GM20431 (cell line): ENCODE measurements around the gene MARVELD1.

Experiments used
- in situ Hi-C: fragments of 300-500 bp; cut with MseI, MboI; formaldehyde crosslinking; loops from one replicate; pipeline ENCODE4 v1.15.0; 2020; ENCODE audit warnings: low sequenced_read_pairs; ENCODE audit not compliant: unreplicated experiment

Gene MARVELD1

DNA sequence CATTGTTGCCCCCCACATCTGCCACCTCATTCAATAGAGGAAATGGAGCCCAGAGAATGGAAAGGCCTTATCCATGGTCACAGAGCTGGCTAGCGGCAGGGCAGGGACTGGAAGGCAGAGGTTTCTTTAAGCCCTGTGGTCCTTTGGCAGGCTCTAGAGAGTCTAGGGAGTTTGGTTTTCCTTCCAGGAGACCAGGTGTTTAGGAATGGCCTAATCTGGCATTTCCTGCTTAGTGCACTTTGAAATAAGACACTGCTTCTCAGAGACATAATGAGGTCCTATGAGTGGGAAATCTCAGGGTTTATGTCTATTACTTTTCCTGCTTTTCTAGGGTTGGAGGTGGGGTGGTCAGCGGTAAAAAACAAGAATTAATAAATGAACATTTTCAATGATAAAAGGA lies 6.1 kb downstream of the MARVELD1 start:
- in situ Hi-C loops = no loop called here

DNA sequence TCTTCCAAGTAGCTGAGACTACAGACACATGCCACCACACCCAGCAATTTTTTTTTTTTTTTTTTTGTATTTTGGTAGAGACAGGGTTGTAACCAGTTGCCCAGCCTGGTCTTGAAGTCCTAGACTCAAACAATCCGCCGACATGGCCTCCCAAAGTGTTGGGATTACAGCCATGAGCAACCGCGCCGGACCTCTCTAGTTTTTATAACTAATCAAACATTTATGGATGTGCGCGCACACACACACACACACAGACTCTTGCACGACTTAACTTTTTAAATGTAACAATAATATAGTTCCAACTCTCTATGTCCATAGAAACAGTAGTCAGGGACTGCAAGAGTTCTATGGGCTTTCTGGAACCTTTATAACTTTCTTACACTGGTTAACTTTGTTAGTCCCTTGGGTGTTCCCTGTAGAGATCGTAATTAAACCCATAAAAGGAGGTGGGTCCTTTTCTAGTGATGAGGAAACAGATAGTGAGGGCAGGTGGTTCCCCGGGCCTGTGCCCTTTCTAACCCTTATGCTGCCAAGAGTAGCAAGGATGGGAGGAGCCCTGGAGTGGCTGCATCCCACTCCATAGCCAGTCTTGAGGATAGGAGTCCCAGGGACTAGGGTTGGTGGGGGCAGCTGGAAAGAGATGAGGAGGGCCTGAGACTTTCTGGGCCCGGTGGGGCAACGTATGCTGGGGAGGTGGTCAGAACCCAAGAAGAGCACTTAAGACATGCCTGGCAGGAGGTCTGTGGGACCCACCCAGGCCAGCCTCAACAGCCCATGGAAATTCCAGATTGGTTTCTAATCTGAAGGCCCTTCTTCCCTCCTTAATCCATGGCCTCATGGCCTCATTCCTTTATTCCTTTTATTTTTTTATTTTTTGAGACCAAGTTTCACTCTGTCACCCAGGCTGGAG lies 8.6 kb downstream of the MARVELD1 start:
- in situ Hi-C loops = no loop called here

DNA sequence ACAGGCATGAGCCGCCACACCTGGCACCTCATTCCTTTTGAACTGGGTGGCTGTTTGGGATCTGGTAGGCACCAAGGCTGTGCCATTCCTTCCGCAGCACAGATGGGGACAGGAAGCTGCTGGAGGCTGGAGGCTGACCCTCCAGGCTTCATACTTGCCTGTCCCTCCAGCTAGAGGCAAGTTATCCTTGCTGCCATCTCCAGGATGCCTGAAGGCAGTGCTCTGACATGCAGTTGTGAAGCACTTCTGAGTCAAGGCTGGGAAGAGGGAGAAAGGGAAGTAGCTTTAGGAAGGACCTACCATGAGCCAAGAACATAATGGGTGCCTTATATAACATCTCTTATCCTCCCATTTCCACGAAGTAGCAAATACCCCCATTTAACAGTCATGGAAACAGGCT lies 9.5 kb downstream of the MARVELD1 start:
- in situ Hi-C loops = no loop called here

DNA sequence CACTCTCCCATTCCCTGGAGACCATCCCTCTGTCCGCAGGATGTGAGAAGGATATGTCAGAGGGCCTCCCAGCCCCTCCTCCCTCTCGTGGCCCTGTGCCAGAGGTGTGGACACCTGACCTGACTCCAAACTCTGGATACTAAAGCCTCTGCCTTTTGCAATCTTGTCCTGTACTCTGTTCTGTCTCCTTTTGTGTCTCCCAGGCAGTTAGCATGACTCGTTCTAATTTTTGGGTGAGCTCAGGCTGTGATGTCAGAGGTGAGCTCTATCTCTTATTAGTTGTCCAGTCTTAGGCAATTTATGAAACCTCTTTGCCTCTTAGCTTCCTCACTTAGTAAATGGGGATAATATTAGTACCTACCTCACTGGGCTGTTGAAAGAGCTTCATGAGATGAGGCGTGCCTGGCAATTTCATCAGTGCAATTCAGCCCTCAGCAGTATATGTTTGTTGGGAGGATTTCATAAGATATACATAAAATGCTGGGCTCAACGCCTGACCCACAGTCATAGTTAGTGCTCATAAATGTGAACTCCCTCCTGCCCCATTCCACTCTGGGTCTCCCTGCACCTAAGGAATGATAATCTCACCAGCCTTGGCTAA lies 10.9 kb downstream of the MARVELD1 start:
- in situ Hi-C loops = no loop called here

DNA sequence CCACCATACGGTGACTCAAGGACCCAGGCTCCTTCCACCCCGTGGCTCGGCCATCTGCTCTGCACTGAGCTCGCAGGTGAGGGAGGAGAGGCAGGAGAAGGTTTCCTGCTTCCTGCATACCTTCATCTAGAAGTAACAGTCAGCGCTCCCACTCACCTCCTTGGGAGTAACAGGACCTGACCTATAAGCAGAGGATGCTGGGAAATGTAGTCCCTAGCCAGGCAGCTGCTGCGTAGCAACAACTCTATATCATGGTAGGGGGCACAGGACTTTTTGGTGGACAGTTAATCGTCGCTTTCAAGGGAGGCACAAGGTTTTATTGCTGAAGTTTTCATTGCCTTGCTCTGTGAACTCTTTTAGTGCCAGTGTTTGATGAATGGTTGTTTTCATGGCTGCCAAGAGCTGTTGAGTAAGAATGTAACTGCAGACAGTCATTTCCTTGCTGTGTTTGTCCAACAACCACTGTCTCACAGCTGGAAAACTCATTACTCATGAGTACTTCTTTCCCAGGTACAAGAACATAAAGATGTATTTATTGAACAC lies 13.2 kb downstream of the MARVELD1 start:
- in situ Hi-C loops = no loop called here

DNA sequence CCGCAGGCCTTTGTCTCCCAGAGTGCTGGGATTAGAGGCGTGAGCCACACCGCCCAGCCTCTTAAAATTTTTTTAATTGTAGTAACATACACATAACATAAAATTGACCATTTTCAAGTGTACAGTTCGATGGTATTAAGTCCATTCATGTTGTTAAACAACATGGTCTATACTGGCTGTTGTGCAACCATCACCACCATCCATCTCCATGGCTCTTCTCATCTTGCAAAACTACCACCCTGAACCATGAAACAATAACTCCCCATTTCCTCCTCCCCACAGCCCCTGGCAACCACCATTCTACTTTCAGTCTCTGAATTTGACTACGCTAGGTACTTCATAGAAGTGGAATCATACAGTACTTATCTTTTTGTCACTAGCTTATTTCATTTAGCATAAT lies 15.5 kb downstream of the MARVELD1 start:
- in situ Hi-C loops = no loop called here

DNA sequence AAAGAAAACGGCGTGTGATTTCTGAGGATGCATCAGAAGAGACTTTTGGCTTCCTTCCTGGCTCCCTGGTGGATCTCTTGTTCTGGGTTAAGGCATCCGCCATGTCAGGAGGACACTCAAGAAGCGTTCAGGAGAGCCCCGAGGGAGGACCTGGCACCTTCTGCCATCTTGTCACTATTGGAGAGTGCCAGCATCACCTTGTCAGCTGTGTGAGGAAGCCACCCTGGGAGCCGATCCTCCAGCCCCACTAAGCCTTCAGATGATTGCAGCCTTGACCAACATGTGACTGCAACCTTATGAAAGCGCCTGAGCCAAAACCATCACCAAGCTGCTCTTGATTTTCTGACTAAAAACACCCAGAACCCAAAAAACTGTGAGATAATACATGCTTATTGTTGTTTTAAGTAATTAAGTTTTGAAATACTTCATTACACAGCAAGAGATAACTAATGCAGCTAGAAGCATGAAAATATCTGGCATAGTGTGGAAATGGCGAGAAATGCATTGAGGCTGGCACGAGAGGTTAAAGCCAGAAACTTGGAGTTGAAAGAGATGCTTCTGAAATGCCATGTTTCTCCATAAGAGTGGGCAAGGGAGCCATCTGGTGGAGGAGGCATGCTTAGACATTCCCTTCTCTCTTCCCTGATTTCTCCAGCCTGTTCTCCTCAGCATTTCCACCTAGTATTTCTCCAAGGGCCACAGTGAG lies 18.0 kb downstream of the MARVELD1 start:
- in situ Hi-C loops = no loop called here

DNA sequence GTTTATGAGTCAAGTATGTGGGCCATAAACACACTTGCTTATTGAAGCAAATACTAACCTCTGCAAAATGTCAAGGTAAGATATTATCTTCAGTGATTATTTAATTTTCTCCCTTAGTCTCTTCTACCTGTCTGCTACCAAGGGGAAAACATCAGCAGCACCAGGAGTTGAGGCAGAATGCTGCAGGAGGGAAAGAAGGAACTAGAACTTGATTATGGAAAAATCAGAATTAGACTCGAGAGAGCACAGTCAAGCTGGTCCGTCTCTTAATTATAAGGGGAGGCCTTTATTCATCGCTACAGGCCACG lies 18.5 kb downstream of the MARVELD1 start:
- in situ Hi-C loops = no loop called here

DNA sequence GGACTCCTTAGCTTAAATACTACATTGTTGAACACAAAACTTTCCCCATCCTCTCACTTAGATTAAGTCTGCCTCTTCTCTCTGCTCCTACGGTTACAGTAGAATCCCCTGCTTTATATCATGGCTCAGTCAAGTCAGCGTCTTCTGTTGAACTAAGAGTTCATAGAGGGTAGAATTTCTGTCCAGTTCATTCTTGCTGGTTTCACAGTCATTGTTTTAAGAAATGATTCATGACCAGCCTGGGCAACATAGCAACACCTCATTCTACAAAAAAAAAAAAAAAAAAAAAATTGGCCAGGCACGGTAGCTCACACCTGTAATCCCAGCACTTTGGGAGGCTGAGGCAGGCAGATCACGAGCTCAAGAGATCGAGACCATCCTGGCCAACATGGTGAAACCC lies 19.7 kb downstream of the MARVELD1 start:
- in situ Hi-C loops = no loop called here

DNA sequence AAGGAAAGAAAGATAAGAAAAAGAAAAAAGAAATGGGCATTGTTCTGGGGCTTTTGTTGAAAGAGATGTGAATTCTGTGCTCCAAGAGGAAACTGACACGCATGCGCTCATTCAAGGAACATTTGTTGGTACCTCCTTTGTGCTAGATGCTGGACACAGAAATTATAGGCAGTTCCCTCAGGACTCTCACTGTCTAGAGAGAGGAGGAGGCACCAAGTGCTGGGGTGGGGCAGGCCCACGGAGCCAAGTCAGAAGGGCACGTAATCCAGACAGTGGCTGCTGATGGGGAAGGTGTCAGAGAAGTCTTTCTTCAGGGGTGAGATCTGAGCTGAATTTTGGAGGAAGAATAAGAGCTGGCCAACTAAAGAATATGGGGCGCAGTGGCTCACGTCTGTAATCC lies 20.5 kb downstream of the MARVELD1 start:
- in situ Hi-C loops = no loop called here

DNA sequence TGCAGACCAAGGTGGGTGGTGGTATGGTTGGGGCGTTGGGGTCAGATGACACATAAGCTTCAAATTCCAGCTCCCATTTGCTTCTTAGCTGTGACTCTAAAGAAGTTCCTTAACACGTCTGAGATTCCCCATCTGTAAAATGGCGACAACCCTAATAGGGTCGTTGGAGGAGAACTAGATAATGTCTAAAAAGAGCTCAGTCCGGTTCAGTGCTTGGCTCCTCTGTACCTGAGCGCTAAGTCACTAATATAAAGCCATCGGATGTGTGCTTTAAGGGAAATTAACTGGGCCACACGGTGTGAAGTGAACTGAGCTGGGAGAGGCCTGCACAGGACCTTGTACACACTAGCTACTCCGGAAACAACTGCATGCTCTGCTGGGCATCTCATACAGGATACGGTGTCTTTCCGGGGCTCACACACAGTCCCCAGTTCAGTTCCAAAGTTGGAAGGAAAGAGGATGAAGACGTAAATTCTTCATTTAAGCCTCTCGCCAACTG lies 22.9 kb downstream of the MARVELD1 start:
- in situ Hi-C loops = no loop called here

DNA sequence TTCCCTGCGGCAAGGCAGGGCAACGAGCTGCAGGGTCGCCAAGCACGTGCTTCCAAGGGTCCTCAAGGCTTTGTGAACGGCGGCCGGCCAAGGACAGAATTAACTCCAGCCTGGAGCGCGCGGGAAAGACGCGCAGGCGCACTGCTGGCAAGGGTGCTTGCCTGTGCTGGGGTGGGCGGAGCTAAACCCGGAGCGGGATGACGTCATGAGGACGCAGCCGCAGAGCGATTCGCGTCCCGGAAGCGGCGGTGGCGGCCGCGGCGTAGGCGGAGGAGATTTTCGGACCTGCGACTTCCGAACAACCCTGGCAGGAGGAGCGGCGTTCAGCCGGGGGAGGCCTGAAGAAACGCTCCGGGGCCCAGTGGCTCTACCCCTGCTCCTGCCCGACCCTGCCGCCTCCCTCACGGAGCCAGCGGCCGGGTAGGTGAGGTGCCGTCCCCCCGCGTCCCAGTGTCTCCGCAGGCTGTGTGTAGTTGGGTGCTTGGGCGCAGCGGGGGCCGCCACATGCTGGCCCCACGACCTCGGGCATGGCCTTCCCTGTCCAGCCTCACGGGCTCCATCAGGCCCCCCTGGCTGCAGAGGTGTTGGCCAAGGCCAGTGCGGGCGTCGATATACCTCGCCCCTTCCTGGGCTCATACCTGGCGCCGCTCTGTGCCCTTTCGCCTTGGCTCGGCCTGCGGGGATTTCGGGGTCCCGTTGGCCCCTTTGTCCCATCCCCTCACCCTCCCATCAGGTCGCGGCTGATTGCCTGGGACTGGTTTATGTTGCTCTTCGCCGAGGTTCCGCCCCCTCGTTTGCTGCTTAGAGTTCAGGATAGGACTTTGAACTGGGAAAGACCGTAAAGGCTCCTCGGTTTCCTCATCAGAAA lies 23.6 kb downstream of the MARVELD1 start, which contains the start of gene ZFYVE27:
TSS of gene ZFYVE27 (plus strand) at position 227 of the 868 bp plus-strand sequence. CDS start 1,350 bp downstream, outside the sequence.
- in situ Hi-C loops = no loop called here

DNA sequence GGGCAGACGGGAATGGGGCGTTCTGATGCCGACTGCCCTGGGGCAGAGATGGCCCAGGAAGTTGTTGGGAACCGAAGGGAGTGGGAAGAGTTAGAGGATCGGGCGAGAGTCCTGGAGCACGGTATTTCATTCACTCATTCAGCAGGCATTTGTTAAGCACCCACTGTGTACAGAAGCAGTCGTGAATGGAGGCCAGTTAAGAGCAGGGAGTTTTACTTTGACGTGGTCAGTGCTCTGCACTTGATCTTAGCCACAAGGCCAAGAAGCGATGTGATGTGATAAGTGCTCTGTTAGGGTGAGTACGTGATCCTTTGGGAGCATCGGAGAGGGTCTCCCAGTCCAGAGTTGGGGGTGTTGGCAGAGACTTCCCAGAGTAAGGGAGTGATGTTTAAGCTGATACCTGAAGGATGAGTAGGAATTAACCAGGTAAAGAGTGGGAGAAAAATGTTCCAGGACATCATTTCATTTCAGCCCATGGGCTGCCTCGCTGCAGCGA lies 24.3 kb downstream of the MARVELD1 start:
- in situ Hi-C loops = no loop called here

DNA sequence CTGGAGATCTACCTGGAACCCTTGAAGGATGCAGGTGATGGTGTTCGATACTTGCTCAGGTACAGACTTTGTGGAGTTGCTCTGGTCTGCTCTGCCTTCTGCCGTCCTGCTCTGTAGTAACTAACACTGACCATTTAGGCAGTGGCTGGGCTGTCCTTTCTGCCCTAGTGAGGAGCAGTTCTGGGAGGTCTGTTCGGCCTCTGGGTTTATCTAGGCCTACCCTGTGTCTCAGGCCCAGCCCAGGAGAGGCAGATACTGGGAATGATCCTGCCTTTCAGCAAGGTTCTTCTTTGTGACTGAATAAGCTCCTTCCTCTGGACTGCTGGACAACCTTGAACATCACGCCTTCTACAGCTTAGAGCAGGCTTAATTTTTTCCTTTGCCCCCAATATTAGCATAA lies 25.1 kb downstream of the MARVELD1 start:
- in situ Hi-C loops = no loop called here

DNA sequence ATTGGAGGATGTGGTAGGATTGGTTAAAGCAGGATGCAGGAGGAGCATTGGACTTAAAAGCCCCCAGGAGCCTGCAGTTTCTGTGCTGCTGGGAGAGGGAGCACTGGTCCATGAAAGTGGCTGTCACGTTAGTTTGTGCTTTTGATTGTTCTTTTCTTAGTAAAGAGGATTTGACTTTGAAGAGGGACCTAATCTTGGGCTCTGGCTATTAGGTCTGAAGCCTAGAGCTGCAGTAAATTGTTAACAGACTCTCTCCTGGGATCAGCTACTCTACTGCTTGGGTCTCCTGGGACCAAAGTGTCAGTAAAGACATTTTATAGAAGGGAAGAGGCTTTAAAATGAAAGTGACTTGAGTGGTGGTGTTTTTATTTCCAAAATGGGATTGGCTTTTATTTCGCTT lies 27.1 kb downstream of the MARVELD1 start:
- in situ Hi-C loops = no loop called here

DNA sequence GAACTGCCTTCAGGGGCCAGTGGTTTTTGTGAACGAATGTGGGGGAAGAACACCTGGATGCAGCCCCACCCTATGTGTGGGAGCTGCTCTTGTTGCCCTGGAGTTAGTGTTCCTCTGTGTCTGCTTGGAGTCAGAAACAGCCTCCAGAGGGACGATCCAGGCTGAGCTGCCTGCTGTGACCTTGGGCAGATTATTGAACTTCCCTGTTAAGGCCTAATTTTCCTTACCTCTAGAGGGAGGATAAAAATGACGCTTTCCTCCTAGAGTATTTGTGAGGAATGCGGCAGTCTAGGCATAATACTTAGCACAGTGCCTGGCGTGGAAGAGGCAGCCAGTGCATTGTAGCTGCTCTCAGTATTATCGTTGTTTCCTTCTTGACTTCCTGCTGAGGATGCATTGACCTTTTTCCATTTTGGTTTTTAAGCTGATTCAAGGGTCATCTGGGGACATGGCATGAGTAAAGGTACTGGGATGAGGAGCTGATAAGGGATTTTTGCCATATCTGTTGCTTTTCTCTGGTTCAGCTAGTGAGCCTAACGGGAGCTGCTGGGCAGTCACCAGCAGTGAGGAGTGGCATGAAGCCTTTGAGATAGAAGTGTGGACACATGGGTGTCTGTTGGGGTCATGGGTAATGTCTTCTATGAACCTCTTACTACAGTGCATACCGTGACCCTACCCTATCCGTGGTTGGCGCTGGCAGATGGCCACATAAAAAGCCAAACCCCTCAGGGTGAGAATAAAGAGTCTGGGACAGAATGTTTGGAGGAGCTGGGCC lies 29.8 kb downstream of the MARVELD1 start:
- in situ Hi-C loops = no loop called here

DNA sequence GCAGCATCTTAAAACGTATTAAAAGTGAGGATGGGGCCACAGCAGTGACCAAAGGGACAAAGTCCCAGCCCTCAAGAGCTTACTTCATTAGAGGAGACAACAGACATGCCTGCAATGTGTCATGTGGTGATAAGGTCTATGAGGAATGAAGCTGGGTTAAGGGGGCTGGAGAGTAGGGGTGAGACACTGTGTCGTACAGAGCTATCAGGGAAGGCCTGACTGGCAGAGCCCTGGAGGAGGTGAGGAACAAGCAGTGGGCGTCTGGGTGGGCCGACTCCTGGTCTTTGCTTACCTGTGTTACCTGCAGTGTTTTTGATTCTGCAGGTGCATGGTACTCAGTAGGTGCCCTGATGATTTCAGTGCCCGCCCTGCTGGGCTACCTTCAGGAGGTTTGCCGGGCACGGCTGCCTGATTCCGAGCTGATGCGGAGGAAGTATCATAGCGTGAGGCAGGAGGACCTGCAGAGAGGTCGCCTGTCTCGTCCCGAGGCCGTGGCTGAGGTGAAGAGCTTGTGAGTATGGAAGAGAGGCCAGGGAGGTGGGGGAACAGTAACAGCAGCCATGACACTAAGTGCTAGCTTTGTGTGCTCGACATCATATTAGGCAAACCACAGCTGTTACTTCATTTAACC lies 31.0 kb downstream of the MARVELD1 start:
- in situ Hi-C loops = no loop called here

DNA sequence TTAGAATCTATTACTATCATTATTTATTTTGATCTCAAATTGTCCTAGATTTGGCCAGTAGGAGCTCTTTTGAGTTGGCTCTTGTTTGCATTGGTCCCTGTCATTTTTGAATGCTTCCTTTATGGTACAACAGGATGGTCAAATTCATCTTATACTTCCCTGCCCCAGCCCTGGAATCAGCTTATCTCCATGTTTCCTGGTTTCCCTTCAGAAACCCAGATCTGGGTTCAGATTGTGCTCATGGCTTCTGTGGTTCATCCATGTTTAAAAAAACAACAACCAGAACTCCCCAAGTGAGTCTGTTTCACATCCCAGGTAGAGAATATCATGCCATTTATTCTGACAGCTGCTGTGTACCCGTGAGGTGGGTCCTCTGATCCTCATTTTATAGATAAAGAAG lies 34.0 kb downstream of the MARVELD1 start:
- in situ Hi-C loops = no loop called here
